ENCODE results near the gene TULP3.

The TULP3 gene

GRCh38 chr12:2944401-2945047 lies 53.8 kb downstream of the TULP3 start:
- H3K4me3 ChIP-seq (ENCODE audit: low read length in 2 of 2), result peak overlapping the region; percentile 49 to 61
- no peaks in the 10 kb centered on the region for H3K9me3 ChIP-seq (ENCODE audit: control insufficient read depth in 2 of 2, low read length in 2 of 2)
- no peaks in the 10 kb centered on the region for H3K27me3 ChIP-seq (ENCODE audit: control insufficient read depth in 2 of 2, insufficient read depth in 2 of 2, low read length in 2 of 2)
- H3K27ac ChIP-seq (ENCODE audit: low read depth in 2 of 2, low read length in 2 of 2), result no peak overlapping the region
- H3K4me1 ChIP-seq (ENCODE audit: control insufficient read depth in 2 of 2, insufficient read depth in 2 of 2, low read length in 2 of 2), result peaks cover 0 to 3% of the 10 kb centered on the region in 2 donors
- H3K36me3 ChIP-seq (ENCODE audit: control insufficient read depth in 2 of 2, insufficient read depth in 2 of 2, low read length in 2 of 2), result peaks cover 11 to 13% of the 10 kb centered on the region in 2 donors
- no peak overlapping the region for H3K9ac ChIP-seq (ENCODE audit: low read depth in 1 of 2, low read length in 2 of 2)

- no peak overlapping the region for H3K4me3 ChIP-seq (ENCODE audit: low read length in 2 of 2)
- no peak overlapping the region for H3K27ac ChIP-seq (ENCODE audit: low read depth in 2 of 2, low read length in 2 of 2)
- no peaks in the 10 kb centered on the region for H3K36me3 ChIP-seq (ENCODE audit: control insufficient read depth in 2 of 2, insufficient read depth in 2 of 2, low read length in 2 of 2)
- peaks cover 0 to 3% of the 10 kb centered on the region in 2 donors for H3K4me1 ChIP-seq (ENCODE audit: control insufficient read depth in 2 of 2, insufficient read depth in 2 of 2, low read length in 2 of 2)
- no peaks in the 10 kb centered on the region for H3K27me3 ChIP-seq (ENCODE audit: control insufficient read depth in 2 of 2, insufficient read depth in 2 of 2, low read length in 2 of 2)
- H3K9me3 ChIP-seq (ENCODE audit: control insufficient read depth in 2 of 2, low read length in 2 of 2), result no peaks in the 10 kb centered on the region
- H3K9ac ChIP-seq (ENCODE audit: low read depth in 1 of 2, low read length in 2 of 2), result no peak overlapping the region
These were observed 58.7 kb downstream of the TULP3 start for GRCh38 chr12:2949411-2949810.

GRCh38 chr12:2955888-2956287 lies 65.2 kb downstream of the TULP3 start:
- Histone ChIP-seq H3K36me3 (ENCODE audit: control insufficient read depth in 2 of 2, insufficient read depth in 2 of 2, low read length in 2 of 2) (no peaks in the 10 kb centered on the region), H3K4me3 (ENCODE audit: low read length in 2 of 2) (no peak overlapping the region), H3K27ac (ENCODE audit: low read depth in 2 of 2, low read length in 2 of 2) (no peak overlapping the region), H3K9ac (ENCODE audit: low read depth in 1 of 2, low read length in 2 of 2) (no peak overlapping the region), H3K27me3 (ENCODE audit: control insufficient read depth in 2 of 2, insufficient read depth in 2 of 2, low read length in 2 of 2) (peaks cover 0 to 5% of the 10 kb centered on the region in 2 donors), H3K9me3 (ENCODE audit: control insufficient read depth in 2 of 2, low read length in 2 of 2) (no peaks in the 10 kb centered on the region), H3K4me1 (ENCODE audit: control insufficient read depth in 2 of 2, insufficient read depth in 2 of 2, low read length in 2 of 2) (peaks cover 12 to 18% of the 10 kb centered on the region in 2 donors)

GRCh38 chr12:2957816-2958431 lies 67.2 kb downstream of the TULP3 start:
- H3K36me3 ChIP-seq (ENCODE audit: control insufficient read depth in 2 of 2, insufficient read depth in 2 of 2, low read length in 2 of 2), result no peaks in the 10 kb centered on the region
- peak overlapping the region; percentile 52 to 72 for H3K27ac ChIP-seq (ENCODE audit: low read depth in 2 of 2, low read length in 2 of 2)
- H3K9ac ChIP-seq (ENCODE audit: low read depth in 1 of 2, low read length in 2 of 2), result peak overlapping the region in 1 of 2 donors; percentile 63
- no peaks in the 10 kb centered on the region for H3K9me3 ChIP-seq (ENCODE audit: control insufficient read depth in 2 of 2, low read length in 2 of 2)
- H3K4me1 ChIP-seq (ENCODE audit: control insufficient read depth in 2 of 2, insufficient read depth in 2 of 2, low read length in 2 of 2), result peaks cover 12 to 18% of the 10 kb centered on the region in 2 donors
- H3K27me3 ChIP-seq (ENCODE audit: control insufficient read depth in 2 of 2, insufficient read depth in 2 of 2, low read length in 2 of 2), result peaks cover 3 to 5% of the 10 kb centered on the region in 2 donors
- H3K4me3 ChIP-seq (ENCODE audit: low read length in 2 of 2), result peak overlapping the region; percentile 69 to 75

GRCh38 chr12:2958432-2959191 lies 67.9 kb downstream of the TULP3 start:
- Histone ChIP-seq H3K9me3 (ENCODE audit: control insufficient read depth in 2 of 2, low read length in 2 of 2) (no peaks in the 10 kb centered on the region), H3K4me1 (ENCODE audit: control insufficient read depth in 2 of 2, insufficient read depth in 2 of 2, low read length in 2 of 2) (peaks cover 12 to 18% of the 10 kb centered on the region in 2 donors), H3K27ac (ENCODE audit: low read depth in 2 of 2, low read length in 2 of 2) (peak overlapping the region; percentile 52 to 72), H3K36me3 (ENCODE audit: control insufficient read depth in 2 of 2, insufficient read depth in 2 of 2, low read length in 2 of 2) (no peaks in the 10 kb centered on the region), H3K27me3 (ENCODE audit: control insufficient read depth in 2 of 2, insufficient read depth in 2 of 2, low read length in 2 of 2) (peaks cover 4 to 5% of the 10 kb centered on the region in 2 donors), H3K4me3 (ENCODE audit: low read length in 2 of 2) (peak overlapping the region; percentile 69 to 75), H3K9ac (ENCODE audit: low read depth in 1 of 2, low read length in 2 of 2) (peak overlapping the region; percentile 7 to 63)

GRCh38 chr12:2959192-2959504 lies 68.5 kb downstream of the TULP3 start, which contains the start of gene TEAD4:
Gene TEAD4, plus strand, starts transcription at chr12:2959397.
- Histone ChIP-seq H3K27ac (ENCODE audit: low read depth in 2 of 2, low read length in 2 of 2) (peak within 1 kb of the TSS; percentile 52 to 72), H3K36me3 (ENCODE audit: control insufficient read depth in 2 of 2, insufficient read depth in 2 of 2, low read length in 2 of 2) (no peaks in the 10 kb centered on the region), H3K4me1 (ENCODE audit: control insufficient read depth in 2 of 2, insufficient read depth in 2 of 2, low read length in 2 of 2) (peaks cover 12 to 18% of the 10 kb centered on the region in 2 donors), H3K9ac (ENCODE audit: low read depth in 1 of 2, low read length in 2 of 2) (peak within 1 kb of the TSS; percentile 60 to 63), H3K9me3 (ENCODE audit: control insufficient read depth in 2 of 2, low read length in 2 of 2) (no peaks in the 10 kb centered on the region), H3K4me3 (ENCODE audit: low read length in 2 of 2) (peak within 1 kb of the TSS; percentile 69 to 75), H3K27me3 (ENCODE audit: control insufficient read depth in 2 of 2, insufficient read depth in 2 of 2, low read length in 2 of 2) (peaks cover 4 to 5% of the 10 kb centered on the region in 2 donors)

- Histone ChIP-seq H3K4me3 (ENCODE audit: low read length in 2 of 2) (peak overlapping the region; percentile 67 to 69), H3K27ac (ENCODE audit: low read depth in 2 of 2, low read length in 2 of 2) (peak overlapping the region; percentile 34 to 43), H3K4me1 (ENCODE audit: control insufficient read depth in 2 of 2, insufficient read depth in 2 of 2, low read length in 2 of 2) (peaks cover 12 to 18% of the 10 kb centered on the region in 2 donors), H3K27me3 (ENCODE audit: control insufficient read depth in 2 of 2, insufficient read depth in 2 of 2, low read length in 2 of 2) (peaks cover 4 to 5% of the 10 kb centered on the region in 2 donors), H3K9me3 (ENCODE audit: control insufficient read depth in 2 of 2, low read length in 2 of 2) (no peaks in the 10 kb centered on the region), H3K36me3 (ENCODE audit: control insufficient read depth in 2 of 2, insufficient read depth in 2 of 2, low read length in 2 of 2) (no peaks in the 10 kb centered on the region), H3K9ac (ENCODE audit: low read depth in 1 of 2, low read length in 2 of 2) (peak overlapping the region; percentile 51 to 60)
These were observed 69.1 kb downstream of the TULP3 start for GRCh38 chr12:2959505-2960389.

- Histone ChIP-seq H3K36me3 (ENCODE audit: control insufficient read depth in 2 of 2, insufficient read depth in 2 of 2, low read length in 2 of 2) (no peaks in the 10 kb centered on the region), H3K27me3 (ENCODE audit: control insufficient read depth in 2 of 2, insufficient read depth in 2 of 2, low read length in 2 of 2) (peaks cover 4 to 5% of the 10 kb centered on the region in 2 donors), H3K9ac (ENCODE audit: low read depth in 1 of 2, low read length in 2 of 2) (peak overlapping the region in 1 of 2 donors; percentile 18), H3K27ac (ENCODE audit: low read depth in 2 of 2, low read length in 2 of 2) (no peak overlapping the region), H3K4me1 (ENCODE audit: control insufficient read depth in 2 of 2, insufficient read depth in 2 of 2, low read length in 2 of 2) (peaks cover 12 to 18% of the 10 kb centered on the region in 2 donors), H3K4me3 (ENCODE audit: low read length in 2 of 2) (peak overlapping the region; percentile 67 to 69), H3K9me3 (ENCODE audit: control insufficient read depth in 2 of 2, low read length in 2 of 2) (no peaks in the 10 kb centered on the region)
These were observed 69.8 kb downstream of the TULP3 start for GRCh38 chr12:2960390-2960956.

GRCh38 chr12:2960996-2961616 lies 70.4 kb downstream of the TULP3 start:
- H3K9me3 ChIP-seq (ENCODE audit: control insufficient read depth in 2 of 2, low read length in 2 of 2), result no peaks in the 10 kb centered on the region
- H3K9ac ChIP-seq (ENCODE audit: low read depth in 1 of 2, low read length in 2 of 2), result no peak overlapping the region
- no peak overlapping the region for H3K27ac ChIP-seq (ENCODE audit: low read depth in 2 of 2, low read length in 2 of 2)
- peaks cover 12 to 18% of the 10 kb centered on the region in 2 donors for H3K4me1 ChIP-seq (ENCODE audit: control insufficient read depth in 2 of 2, insufficient read depth in 2 of 2, low read length in 2 of 2)
- peaks cover 4 to 5% of the 10 kb centered on the region in 2 donors for H3K27me3 ChIP-seq (ENCODE audit: control insufficient read depth in 2 of 2, insufficient read depth in 2 of 2, low read length in 2 of 2)
- H3K36me3 ChIP-seq (ENCODE audit: control insufficient read depth in 2 of 2, insufficient read depth in 2 of 2, low read length in 2 of 2), result no peaks in the 10 kb centered on the region
- H3K4me3 ChIP-seq (ENCODE audit: low read length in 2 of 2), result no peak overlapping the region
